ENCODE results near the gene GNA14.
"Not testable (repeated sequence)": the region's sequence is repeated elsewhere in the genome, so short reads cannot be mapped to it uniquely, and the experiment has no call there.

Gene GNA14

GRCh38 chr9:77648234-77649108 is at the start of gene GNA14:
Gene GNA14, minus strand, starts transcription at chr9:77648322. Its CDS starts 529 bp downstream, at chr9:77647793.
- no peak for DNase-seq (ENCODE audit: low read depth in 2 of 2)

- DNase-seq (ENCODE audit: low read depth in 2 of 2) = no peak
Measured at GRCh38 chr9:77697238-77697984, 49.3 kb upstream of the GNA14 start.

DNA sequence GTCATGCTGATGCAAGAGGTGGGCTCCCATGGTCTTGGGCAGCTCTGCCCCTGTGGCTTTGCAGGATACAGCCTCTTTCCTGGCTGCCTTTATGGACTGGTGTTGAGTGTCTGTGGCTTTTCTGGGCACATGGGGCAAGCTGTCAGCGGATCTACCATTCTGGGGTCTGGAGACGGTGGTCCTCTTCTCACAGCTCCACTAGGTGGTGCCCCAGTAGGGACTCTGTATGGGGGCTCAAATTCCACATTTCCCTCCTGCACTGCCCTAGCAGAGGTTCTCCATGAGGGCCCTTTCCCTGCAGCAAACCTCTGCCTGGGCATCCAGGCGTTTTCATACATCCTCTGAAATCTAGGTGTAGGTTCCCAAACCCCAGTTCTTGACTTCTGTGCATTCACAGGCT is 42.6 kb upstream of the GNA14 start:
- DNase-seq (ENCODE audit: low read depth in 2 of 2) = not testable (repeated sequence)

DNA sequence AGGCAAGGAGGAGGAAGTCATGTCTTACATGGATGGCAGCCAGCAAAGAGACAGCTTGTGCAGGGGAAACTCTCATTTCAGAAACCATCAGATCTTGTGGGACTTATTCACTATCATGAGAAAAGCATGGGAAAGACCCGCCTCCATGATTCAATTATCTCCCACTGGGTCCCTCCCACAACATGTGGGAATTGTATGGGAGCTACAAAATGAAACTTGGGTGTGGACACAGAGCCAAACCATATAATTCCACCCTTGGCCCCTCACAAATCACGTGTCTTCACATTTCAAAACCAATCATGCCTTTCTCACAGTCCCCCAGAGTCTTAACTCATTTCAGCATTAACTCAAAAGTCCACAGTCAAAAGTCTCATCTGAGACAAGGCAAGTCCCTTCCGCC is 42.0 kb upstream of the GNA14 start:
- not testable (repeated sequence) for DNase-seq (ENCODE audit: low read depth in 2 of 2)

DNA sequence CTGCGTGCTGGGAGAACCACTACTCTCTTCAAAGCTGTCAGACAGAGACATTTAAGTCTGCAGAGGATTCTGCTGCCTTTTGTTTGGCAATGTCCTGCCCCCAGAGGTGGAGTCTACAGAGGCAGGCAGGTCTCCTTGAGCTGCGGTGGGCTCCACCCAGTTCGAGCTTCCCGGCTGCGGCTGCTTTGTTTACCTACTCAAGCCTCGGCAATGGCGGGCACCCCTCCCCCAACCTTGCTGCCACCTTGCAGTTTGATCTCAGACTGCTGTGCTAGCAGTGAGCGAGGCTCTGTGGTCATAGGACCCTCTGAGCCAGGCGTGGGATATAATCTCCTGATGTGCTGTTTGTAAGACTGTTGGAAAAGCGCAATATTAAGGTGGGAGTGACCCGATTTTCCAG is 39.6 kb upstream of the GNA14 start:
- not testable (repeated sequence) for DNase-seq (ENCODE audit: low read depth in 2 of 2)

- DNase-seq (ENCODE audit: low read depth in 2 of 2) = no peak
Measured at GRCh38 chr9:77680581-77680980, 32.5 kb upstream of the GNA14 start.

DNA sequence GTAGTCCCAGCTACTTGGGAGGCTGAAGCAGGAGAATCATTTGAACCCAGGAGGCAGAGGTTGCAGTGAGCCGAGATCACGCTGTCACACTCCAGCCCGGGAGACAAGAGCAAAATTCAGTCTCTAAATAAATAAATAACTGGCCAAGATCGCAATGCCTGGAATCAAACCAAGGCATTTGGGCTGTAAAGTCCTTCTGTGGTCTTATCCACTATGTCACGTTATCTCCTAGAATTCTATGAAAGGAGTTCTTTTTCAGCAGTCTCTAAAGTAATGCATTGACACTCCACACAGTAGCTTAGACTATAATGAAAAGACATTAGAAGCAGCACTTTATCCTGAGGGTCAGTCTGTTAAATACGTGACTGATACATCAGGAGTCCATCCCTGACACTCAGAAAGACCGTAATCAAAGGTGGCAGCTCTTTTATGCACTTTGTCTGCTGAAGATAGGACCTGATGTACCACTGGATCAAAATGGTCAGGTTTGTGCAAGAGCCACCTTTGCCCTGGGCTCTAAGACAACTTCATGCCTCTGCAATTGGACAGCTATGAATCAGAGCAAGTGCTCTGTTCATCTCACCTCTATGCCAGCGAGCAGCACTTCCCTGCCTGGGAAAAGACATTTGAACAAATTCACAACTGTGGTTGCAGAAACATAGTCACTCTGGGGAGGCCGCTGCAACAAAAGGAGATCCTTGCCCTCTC is 31.7 kb upstream of the GNA14 start:
- DNase-seq (ENCODE audit: low read depth in 2 of 2) = no peak

- DNase-seq (ENCODE audit: low read depth in 2 of 2) = no peak
Measured at GRCh38 chr9:77679088-77679487, 31.0 kb upstream of the GNA14 start.

- DNase-seq (ENCODE audit: low read depth in 2 of 2) = no peak
Measured at GRCh38 chr9:77677957-77678535, 29.9 kb upstream of the GNA14 start.

DNA sequence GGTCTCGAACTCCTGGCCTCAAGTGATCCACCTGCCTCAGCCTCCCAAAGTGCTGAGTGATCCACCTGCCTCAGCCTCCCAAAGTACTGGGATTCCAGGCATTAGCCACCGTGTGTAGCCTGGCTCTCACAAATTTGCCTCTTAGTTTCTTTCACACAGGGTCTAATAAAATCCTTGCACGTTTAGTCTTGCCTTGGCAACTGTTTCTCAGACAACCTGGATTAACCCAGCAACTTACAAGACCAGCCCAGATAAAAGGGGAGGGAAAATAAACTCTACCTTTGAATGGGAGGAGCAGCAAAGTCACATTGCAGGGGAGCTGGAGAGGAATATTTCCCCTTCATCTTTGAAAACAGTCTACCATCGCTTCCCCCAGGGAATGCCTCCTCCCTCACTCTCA is 29.3 kb upstream of the GNA14 start:
- DNase-seq (ENCODE audit: low read depth in 2 of 2) = no peak

DNA sequence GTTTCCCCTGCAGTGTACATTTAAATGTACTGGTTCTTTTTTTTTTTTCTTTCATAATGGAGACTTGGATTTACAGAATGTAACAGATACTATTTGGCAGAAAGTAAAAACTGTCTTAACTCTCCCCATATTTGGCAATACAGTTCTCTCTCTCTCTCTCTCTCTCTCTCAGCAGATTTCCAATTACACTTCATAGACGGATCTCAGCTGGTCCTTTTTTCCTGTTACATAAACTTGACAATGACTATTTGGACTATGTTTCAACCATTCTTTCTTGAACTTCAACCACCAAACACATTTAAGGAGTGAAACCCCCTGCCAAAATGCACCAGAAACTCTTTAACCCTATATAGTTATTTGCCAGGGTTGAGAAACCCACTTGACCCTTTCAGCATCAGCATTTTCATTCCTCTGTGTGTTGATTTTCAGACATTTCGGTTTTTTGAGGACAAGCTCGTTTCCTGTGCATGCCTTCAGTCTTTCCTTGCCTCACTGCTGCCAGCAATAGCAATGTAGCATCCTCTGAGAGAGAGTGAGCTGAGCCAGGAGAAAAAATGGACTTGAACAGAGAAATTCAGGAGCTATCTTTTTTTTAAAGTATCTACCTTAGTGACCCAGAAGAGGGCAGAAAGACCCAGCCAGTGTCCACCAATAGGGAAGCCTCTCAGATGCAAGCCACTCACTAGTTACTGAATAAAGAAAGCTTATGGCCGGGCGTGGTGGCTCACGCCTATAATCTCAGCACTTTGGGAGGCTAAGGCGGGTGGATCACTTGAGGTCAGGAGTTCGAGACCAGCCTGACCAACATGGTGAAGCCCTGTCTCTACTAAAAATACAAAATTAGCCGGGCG is 26.0 kb upstream of the GNA14 start:
- DNase-seq (ENCODE audit: low read depth in 2 of 2) = no peak

DNA sequence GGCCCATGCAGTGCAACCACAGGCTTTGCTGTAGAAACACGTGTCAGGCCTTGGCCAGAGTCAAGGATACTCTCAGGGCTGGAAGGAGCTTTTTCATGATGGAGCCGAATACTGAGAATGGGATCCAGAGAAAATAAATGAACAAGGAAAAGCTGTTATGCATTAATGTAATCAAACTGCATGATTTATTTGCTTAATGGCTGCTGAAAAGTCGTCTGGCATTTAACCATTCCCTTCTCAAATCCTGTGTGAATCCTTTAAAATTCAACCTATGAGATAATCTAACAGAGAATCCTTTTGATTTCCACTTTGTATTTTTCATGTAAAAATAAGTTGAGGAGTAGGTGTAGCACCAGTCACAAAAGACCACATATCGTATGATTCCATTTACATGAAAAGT is 24.1 kb upstream of the GNA14 start:
- no peak for DNase-seq (ENCODE audit: low read depth in 2 of 2)

DNA sequence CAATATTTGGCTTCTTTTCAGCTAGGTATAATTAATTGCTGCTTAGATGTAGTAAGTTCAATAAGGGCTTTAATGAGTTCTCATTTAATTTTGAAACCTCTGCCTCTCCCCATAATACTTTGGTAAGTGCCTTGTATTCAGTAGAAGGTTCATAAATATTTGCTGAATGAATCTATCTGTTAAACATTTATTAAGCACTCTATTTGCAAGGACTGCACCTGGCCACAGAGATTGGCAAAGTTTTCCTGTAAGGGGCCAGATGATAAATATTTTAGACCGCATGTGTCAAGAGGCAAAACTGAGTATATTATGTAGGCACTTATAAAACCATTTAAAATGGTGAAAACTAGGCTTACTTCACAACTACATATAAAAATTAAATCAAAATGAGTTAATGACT is 19.0 kb upstream of the GNA14 start:
- no peak for DNase-seq (ENCODE audit: low read depth in 2 of 2)

DNA sequence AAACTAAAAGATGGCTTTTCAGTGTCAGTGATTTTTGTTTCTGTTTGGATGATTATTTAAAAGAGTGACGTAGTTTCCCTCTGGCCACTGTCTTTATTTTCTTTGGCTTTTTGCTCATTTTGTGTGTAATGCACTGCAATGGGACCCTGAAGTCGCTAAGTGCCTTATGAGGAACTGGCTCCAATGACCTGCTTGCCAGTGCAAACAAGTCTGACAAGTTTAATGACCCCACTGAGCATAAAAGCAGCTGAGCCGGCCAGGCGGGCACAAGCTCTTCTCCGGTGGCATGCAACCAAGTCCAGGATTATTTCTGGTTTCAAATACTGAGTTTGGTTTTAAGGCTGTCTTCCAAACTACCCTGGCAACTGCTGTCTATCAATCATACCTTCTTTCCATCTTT is 15.6 kb upstream of the GNA14 start:
- no peak for DNase-seq (ENCODE audit: low read depth in 2 of 2)

DNA sequence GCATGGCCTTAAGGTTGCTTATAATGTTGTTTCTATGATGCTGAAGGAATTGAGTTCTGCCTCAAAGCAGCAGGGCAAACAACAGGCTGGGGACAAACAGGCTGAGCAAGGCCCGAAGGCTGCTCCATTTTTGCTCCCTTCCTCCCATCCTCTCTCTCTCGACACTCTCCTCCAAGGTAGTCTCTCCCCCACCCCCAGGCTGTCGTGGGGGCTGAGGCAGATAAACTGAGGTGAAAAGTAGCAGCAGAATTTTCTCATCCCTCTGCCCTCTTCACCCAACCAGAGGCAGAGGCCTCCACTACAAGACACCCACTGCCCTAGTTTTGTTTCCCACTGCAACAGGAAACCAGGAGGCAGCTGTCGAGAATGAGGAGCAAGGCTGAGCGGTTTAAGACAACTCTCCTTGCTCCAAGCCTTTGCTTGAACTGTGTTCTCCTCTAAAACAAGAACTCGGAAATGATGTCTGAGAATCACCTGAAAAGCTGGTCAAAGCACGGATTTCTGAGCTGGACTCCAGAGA is 13.5 kb upstream of the GNA14 start:
- no peak for DNase-seq (ENCODE audit: low read depth in 2 of 2)

- DNase-seq (ENCODE audit: low read depth in 2 of 2) = no peak
Measured at GRCh38 chr9:77659926-77660325, 11.8 kb upstream of the GNA14 start.

GRCh38 chr9:77651203-77651602 is 3.1 kb upstream of the GNA14 start:
- no peak for DNase-seq (ENCODE audit: low read depth in 2 of 2)

- no peak for DNase-seq (ENCODE audit: low read depth in 2 of 2)
Measured at GRCh38 chr9:77649109-77649812, 1.1 kb upstream of the GNA14 start.

- no peak for DNase-seq (ENCODE audit: low read depth in 2 of 2)
Measured at GRCh38 chr9:77647267-77648233, 572 bp downstream of the GNA14 start.

All from stimulated activated CD4-positive, alpha-beta T cell treated with anti-CD3 and anti-CD28 coated beads, Interleukin-1b, Interleukin-23, amount 100 ng/mL, for 1 hour (primary cell).